Gastrocnemius medialis (tissue), 4 donors: ENCODE measurements around the gene PAN2. TPM values are rescaled to one million over a fixed set of nuclear protein-coding genes. Genes with fewer than 3 reads are reported as not detected.
"Not testable (repeated sequence)": the region's sequence is repeated elsewhere in the genome, so short reads cannot be mapped to it uniquely, and the experiment has no call there.

Experiments
- ATAC-seq, 2 donors: fragments of 150-250 bp; one replicate each; pipeline ENCODE4 v1.9.1; 2016
- DNase-seq, 2 donors: peaks; one replicate each; pipeline ENCODE4 v3.0.0-alpha.2; 2019
- H3K27ac ChIP-seq, 4 donors: fragments of 200-600 bp; sonication (generic); 1 replicate in 1 of 4; 2 replicates in 3 of 4; pipeline ENCODE4 v1.5.1; 2016 to 2018; ENCODE audit warnings: mild to moderate bottlenecking in 2 of 4, moderate library complexity in 1 of 4
- H3K27me3 ChIP-seq, 3 donors: fragments of 200-600 bp; sonication (generic) in 2 of 3; 1 replicate in 1 of 3; 2 replicates in 2 of 3; pipeline versions ENCODE4 v1.5.1 to v1.6.0; 2016 to 2019; ENCODE audit warnings: mild to moderate bottlenecking in 1 of 3, moderate library complexity in 1 of 3
- H3K36me3 ChIP-seq, 2 donors: fragments of 200-600 bp; sonication (generic) in 1 of 2; one replicate each; pipeline ENCODE4 v1.5.1; 2017 to 2018
- H3K4me1 ChIP-seq, 2 donors: fragments of 200-600 bp; sonication (generic) in 1 of 2; one replicate each; pipeline ENCODE4 v1.5.1; 2016 to 2017; ENCODE audit warnings: mild to moderate bottlenecking in 2 of 2
- H3K4me3 ChIP-seq, 4 donors: fragments of 200-600 bp; sonication (generic) in 3 of 4; 1 replicate in 1 of 4; 2 replicates in 3 of 4; pipeline ENCODE4 v1.5.1; 2016 to 2019; ENCODE audit warnings: mild to moderate bottlenecking in 2 of 4
- H3K9me3 ChIP-seq, 3 donors: fragments of 200-600 bp; sonication (generic) in 2 of 3; 1 replicate in 1 of 3; 2 replicates in 2 of 3; pipeline ENCODE4 v1.5.1; 2016 to 2019
- POLR2A ChIP-seq, 2 donors: fragments of 450-650 bp; IDR thresholded peaks; one replicate each; pipeline ENCODE4 v1.6.1; 2017; ENCODE audit warnings: antibody characterized with exemption in 2 of 2, mild to moderate bottlenecking in 2 of 2, moderate library complexity in 2 of 2
- in situ Hi-C, 4 donors: fragments of 200-750 bp; cut with MboI; loops; one replicate each; pipeline versions ENCODE4 v1.15.0 to v1.8.0; 2017; ENCODE audit warnings: low sequenced_read_pairs in 4 of 4
- intact Hi-C: fragments of 100-400 bp; cut with DNase I; formaldehyde crosslinking; loops from one replicate; pipeline ENCODE4 v1.15.1; 2023; ENCODE audit warnings: low total_unique reads
- total RNA-seq, 4 donors: library from RNA; depleted of rRNA; stranded (reverse); fragments of >200 nt; gene quantifications; one replicate each; pipeline versions ENCODE4 v1.1.0 to v1.2.3, GENCODE V29; 2016
- TF ChIP-seq, protein P1 (sequence below), 5 experiments: fragments of 450-650 bp in 3 of 5; fragments of 200-600 bp in 2 of 5; sonication (generic) in 2 of 5; IDR thresholded peaks in 4 of 5; conservative IDR thresholded peaks in 1 of 5; 1 replicate in 4 of 5; 2 replicates in 1 of 5; pipeline ENCODE4 v1.5.1; 2016 to 2019; ENCODE audit warnings: antibody characterized with exemption in 5 of 5, mild to moderate bottlenecking in 3 of 5, moderate library complexity in 3 of 5

PAN2 gene
- total RNA-seq, 4 donors from 2014 or later = 7.8 to 33.0 (median 11.6) TPM

GRCh38 chr12:56337753-56338251, 4.0 kb upstream of the PAN2 start:
- Histone ChIP-seq H3K27ac (no peak overlapping the region), H3K4me1 (peaks cover 9 to 12% of the 10 kb centered on the region in 2 donors), H3K4me3 (no peak overlapping the region), H3K36me3 (peaks cover 0 to 7% of the 10 kb centered on the region in 2 donors), H3K9me3 (no peaks in the 10 kb centered on the region), H3K27me3 (no peaks in the 10 kb centered on the region)
- intact Hi-C loops (no loop called here), in situ Hi-C loops (no loop called here)
- ATAC-seq (no peak), DNase-seq (no peak)
- TF ChIP-seq, protein P1, sequence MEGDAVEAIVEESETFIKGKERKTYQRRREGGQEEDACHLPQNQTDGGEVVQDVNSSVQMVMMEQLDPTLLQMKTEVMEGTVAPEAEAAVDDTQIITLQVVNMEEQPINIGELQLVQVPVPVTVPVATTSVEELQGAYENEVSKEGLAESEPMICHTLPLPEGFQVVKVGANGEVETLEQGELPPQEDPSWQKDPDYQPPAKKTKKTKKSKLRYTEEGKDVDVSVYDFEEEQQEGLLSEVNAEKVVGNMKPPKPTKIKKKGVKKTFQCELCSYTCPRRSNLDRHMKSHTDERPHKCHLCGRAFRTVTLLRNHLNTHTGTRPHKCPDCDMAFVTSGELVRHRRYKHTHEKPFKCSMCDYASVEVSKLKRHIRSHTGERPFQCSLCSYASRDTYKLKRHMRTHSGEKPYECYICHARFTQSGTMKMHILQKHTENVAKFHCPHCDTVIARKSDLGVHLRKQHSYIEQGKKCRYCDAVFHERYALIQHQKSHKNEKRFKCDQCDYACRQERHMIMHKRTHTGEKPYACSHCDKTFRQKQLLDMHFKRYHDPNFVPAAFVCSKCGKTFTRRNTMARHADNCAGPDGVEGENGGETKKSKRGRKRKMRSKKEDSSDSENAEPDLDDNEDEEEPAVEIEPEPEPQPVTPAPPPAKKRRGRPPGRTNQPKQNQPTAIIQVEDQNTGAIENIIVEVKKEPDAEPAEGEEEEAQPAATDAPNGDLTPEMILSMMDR (IDR thresholded peaks at IDR 0.05 in 4 of 5, conservative IDR thresholded peaks at IDR 0.05 in 1 of 5) = no peak
- TF ChIP-seq POLR2A (IDR thresholded peaks at IDR 0.05) = no peak

- no peaks in the 10 kb centered on the region for H3K27me3 ChIP-seq
- H3K27ac ChIP-seq = no peak overlapping the region
- H3K36me3 ChIP-seq = no peaks in the 10 kb centered on the region
- ATAC-seq (no peak), DNase-seq (no peak)
- no peak overlapping the region for H3K4me3 ChIP-seq
- H3K9me3 ChIP-seq = no peaks in the 10 kb centered on the region
- TF ChIP-seq, protein P1 (IDR thresholded peaks at IDR 0.05 in 4 of 5, conservative IDR thresholded peaks at IDR 0.05 in 1 of 5) = no peak
- in situ Hi-C loops = no loop called here
- H3K4me1 ChIP-seq = peaks cover 9 to 14% of the 10 kb centered on the region in 2 donors
- intact Hi-C loops = no loop called here
Measured at GRCh38 chr12:56336361-56337167, 2.8 kb upstream of the PAN2 start.

DNA sequence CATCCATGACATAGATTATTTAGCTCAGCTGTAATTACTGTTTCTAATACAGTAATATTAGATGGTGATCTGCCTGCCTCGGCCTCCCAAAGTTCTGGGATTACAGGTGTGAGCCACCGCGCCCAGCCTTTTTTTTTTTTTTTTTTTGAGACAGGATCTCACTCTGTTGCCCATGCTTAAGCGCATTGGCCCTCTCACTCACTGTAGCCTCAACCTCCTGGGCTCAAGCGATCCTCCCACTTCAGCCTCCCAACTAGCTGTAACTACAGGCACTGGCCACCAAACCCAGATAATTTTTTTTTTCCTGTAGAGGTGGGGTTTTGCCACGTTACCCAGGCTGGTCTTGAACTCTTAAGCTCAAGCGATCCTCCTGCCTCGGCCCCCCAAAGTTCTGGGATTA, 1.7 kb upstream of the PAN2 start:
- in situ Hi-C loops, ATAC-seq, H3K4me3 ChIP-seq, H3K36me3 ChIP-seq, H3K27ac ChIP-seq, intact Hi-C loops, H3K9me3 ChIP-seq, DNase-seq, H3K27me3 ChIP-seq: not testable (repeated sequence)
- peaks cover 9 to 14% of the 10 kb centered on the region in 2 donors for H3K4me1 ChIP-seq

- ATAC-seq = peak in 1 of 2 donors; percentile 2
- intact Hi-C loops = loop anchor here (1.0 to 5.0 kb wide), 3 partner anchors 18 to 133 kb away; partner anchors contain the start of genes SPRYD4 and STAT2
Measured at GRCh38 chr12:56334490-56334793, 642 bp upstream of the PAN2 start.

DNA sequence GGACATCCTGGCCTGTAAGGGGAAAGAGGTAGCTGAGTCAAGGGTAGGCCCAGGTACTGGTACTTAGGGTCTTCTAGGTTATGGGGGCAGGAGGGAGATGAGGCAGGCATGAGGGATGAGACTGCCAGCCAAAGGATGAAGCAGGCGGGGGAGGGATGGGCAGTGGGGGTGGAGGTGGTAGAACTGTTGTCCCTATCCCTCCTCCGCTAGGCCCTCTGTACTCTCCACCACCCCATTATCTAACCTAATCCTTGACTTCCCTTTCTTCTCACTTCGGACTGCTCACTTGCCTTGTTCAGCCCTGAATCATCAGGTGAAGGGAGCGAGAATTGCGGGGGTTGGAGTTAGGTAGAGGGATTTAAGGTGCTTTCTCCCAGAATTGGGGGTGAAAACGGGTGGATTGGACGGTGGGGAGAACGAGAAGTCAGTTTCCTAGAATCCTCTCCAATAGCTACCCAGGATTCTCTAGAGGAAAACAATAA, 562 bp downstream of the PAN2 start:
- DNase-seq (no peak), ATAC-seq (peak in 1 of 2 donors; percentile 13)
- in situ Hi-C loops = no loop called here
- Histone ChIP-seq H3K36me3 (peaks cover 0 to 3% of the 10 kb centered on the region in 2 donors), H3K9me3 (no peaks in the 10 kb centered on the region), H3K27me3 (no peaks in the 10 kb centered on the region), H3K4me1 (peaks cover 9 to 14% of the 10 kb centered on the region in 2 donors), H3K4me3 (peak overlapping the region; percentile 53 to 81 (median 78)), H3K27ac (peak overlapping the region; percentile 76 to 95 (median 92))
- intact Hi-C loops = loop anchor here (5.0 kb wide), 1 partner anchor 134 kb away; the partner anchor contains the start of gene SPRYD4
- TF ChIP-seq POLR2A (IDR thresholded peaks at IDR 0.05) = no peak
- TF ChIP-seq, protein P1 (IDR thresholded peaks at IDR 0.05 in 4 of 5, conservative IDR thresholded peaks at IDR 0.05 in 1 of 5) = no peak

More at GRCh38 chr12:56334490-56334793, 642 bp upstream of the PAN2 start:
- peak overlapping the region; percentile 76 to 95 (median 92) for H3K27ac ChIP-seq
- H3K4me3 ChIP-seq = peak overlapping the region; percentile 53 to 81 (median 78)
- in situ Hi-C loops = no loop called here
- peaks cover 9 to 14% of the 10 kb centered on the region in 2 donors for H3K4me1 ChIP-seq
- no peaks in the 10 kb centered on the region for H3K36me3 ChIP-seq
- no peak for DNase-seq
- no peaks in the 10 kb centered on the region for H3K27me3 ChIP-seq
- no peak for TF ChIP-seq POLR2A (IDR thresholded peaks at IDR 0.05)
- no peaks in the 10 kb centered on the region for H3K9me3 ChIP-seq
